Stomach (tissue), 9 donors: ENCODE measurements around the gene LIN28B. TPM values are rescaled to one million over a fixed set of nuclear protein-coding genes. Genes with fewer than 3 reads are reported as not detected.
"Not testable (repeated sequence)": the region's sequence is repeated elsewhere in the genome, so short reads cannot be mapped to it uniquely, and the experiment has no call there.

Source experiments
- DNase-seq, 2 donors: peaks; one replicate each; pipeline versions ENCODE4 v3.0.0 to v3.0.0-alpha.2; 2013 to 2019
- H3K27ac ChIP-seq, 5 donors: fragments of 200-600 bp in 4 of 5; sonication (generic) in 4 of 5; one replicate each; pipeline ENCODE4 v1.5.1; 2013 to 2019; ENCODE audit warnings: mild to moderate bottlenecking in 1 of 5, moderate library complexity in 1 of 5
- H3K27me3 ChIP-seq, 3 donors: fragments of 200-600 bp; sonication (generic); one replicate each; pipeline ENCODE4 v1.5.1; 2017 to 2019; ENCODE audit warnings: mixed run types in 1 of 3
- H3K36me3 ChIP-seq, 4 donors: fragments of 200-600 bp; sonication (generic); 1 replicate in 3 of 4; 2 replicates in 1 of 4; pipeline ENCODE4 v1.5.1; 2016 to 2019
- H3K4me1 ChIP-seq, 4 donors: fragments of 200-600 bp; sonication (generic); one replicate each; pipeline ENCODE4 v1.5.1; 2016 to 2019
- H3K4me3 ChIP-seq, 4 donors: fragments of 200-600 bp; sonication (generic) in 3 of 4; one replicate each; pipeline ENCODE4 v1.5.1; 2016 to 2019; ENCODE audit warnings: mild to moderate bottlenecking in 1 of 4
- H3K9me3 ChIP-seq, 4 donors: fragments of 200-600 bp; sonication (generic); one replicate each; pipeline ENCODE4 v1.5.1; 2016 to 2019
- EP300 ChIP-seq: sonication (generic); formaldehyde crosslinking; IDR thresholded peaks from one replicate; pipeline ENCODE4 v1.6.1; 2017; ENCODE audit warnings: antibody characterized with exemption
- POLR2A ChIP-seq, 4 donors: fragments of 450-650 bp; IDR thresholded peaks; one replicate each; pipeline ENCODE4 v1.6.1; 2016; ENCODE audit warnings: antibody characterized with exemption in 4 of 4, control low read depth in 2 of 4, mild to moderate bottlenecking in 1 of 4, moderate library complexity in 1 of 4
- POLR2AphosphoS5 ChIP-seq, 3 donors: sonication (generic); formaldehyde crosslinking; IDR thresholded peaks; one replicate each; pipeline ENCODE4 v1.6.1; 2016; ENCODE audit warnings: antibody characterized with exemption in 3 of 3
- WGBS, 5 donors: extraction: QIAGEN DNeasy Blood & Tissue Kit in 3 of 5; methylation state at CpG; one replicate each; pipeline versions ENCODE4 v1.1.5 to v1.1.7; 2013 to 2018; 5-methylcytosine and 5-hydroxymethylcytosine counted together
- intact Hi-C: fragments of 100-400 bp; cut with DNase I; formaldehyde crosslinking; loops from one replicate; pipeline ENCODE4 v1.15.1; 2023; ENCODE audit warnings: low total_unique reads
- polyA plus RNA-seq, 3 donors: library from polyadenylated mRNA; stranded (reverse); fragments of 200-250 nt; gene quantifications; one replicate each; pipeline ENCODE4 v1.2.3, GENCODE V29; 2013
- total RNA-seq, 5 donors: library from RNA; depleted of rRNA; stranded (reverse); fragments of >200 nt; gene quantifications; one replicate each; pipeline versions ENCODE4 v1.1.0 to v1.2.3, GENCODE V29; 2014 to 2016
- TF ChIP-seq, protein P1 (sequence below), 7 experiments: fragments of 450-650 bp in 4 of 7; fragments of 200-600 bp in 3 of 7; sonication (generic) in 3 of 7; IDR thresholded peaks; one replicate each; pipeline ENCODE4 v1.5.1; 2016 to 2019; ENCODE audit warnings: antibody characterized with exemption in 7 of 7, control low read depth in 2 of 7, mild to moderate bottlenecking in 1 of 7
- donor health status: healthy with polysubstance abuse.
- donor health status: Bipolar disorder and iron deficiency.
- donor health status: healthy.

Gene LIN28B
- total and polyA plus RNA-seq, 8 donors: not detected

DNA sequence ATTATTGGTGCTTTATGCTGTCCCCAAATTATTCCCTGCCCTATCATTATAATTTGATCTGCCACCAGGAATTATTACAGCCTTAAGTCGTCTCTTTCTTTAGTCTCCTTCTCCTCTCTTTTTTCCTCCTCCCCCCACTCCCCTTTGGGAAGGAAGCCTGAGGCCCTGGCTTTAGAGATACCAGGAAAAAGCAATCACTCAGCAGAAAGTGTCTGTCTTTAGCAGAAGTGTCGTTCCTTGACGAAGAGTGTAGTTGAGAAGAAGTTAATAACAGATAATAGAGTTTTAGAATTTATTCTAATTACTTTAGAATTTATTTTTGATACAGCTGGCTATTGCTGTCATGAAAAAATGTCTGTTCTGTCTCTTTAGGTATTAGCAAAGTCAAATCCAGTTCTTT is 16.5 kb downstream of the LIN28B start:
- 25 to 29% (median 26%) methylated on average over 3 of the region's 3 CpGs for WGBS, 5 donors
- intact Hi-C loops: no loop called here
- no peak for DNase-seq
- Histone ChIP-seq H3K9me3 (no peaks in the 10 kb centered on the region), H3K36me3 (no peaks in the 10 kb centered on the region), H3K27ac (no peak overlapping the region), H3K27me3 (no peaks in the 10 kb centered on the region), H3K4me1 (no peaks in the 10 kb centered on the region), H3K4me3 (no peak overlapping the region)
- no peak for TF ChIP-seq POLR2A (IDR thresholded peaks at IDR 0.05)
- TF ChIP-seq POLR2AphosphoS5 (IDR thresholded peaks at IDR 0.05): no peak
- TF ChIP-seq, protein P1, sequence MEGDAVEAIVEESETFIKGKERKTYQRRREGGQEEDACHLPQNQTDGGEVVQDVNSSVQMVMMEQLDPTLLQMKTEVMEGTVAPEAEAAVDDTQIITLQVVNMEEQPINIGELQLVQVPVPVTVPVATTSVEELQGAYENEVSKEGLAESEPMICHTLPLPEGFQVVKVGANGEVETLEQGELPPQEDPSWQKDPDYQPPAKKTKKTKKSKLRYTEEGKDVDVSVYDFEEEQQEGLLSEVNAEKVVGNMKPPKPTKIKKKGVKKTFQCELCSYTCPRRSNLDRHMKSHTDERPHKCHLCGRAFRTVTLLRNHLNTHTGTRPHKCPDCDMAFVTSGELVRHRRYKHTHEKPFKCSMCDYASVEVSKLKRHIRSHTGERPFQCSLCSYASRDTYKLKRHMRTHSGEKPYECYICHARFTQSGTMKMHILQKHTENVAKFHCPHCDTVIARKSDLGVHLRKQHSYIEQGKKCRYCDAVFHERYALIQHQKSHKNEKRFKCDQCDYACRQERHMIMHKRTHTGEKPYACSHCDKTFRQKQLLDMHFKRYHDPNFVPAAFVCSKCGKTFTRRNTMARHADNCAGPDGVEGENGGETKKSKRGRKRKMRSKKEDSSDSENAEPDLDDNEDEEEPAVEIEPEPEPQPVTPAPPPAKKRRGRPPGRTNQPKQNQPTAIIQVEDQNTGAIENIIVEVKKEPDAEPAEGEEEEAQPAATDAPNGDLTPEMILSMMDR (IDR thresholded peaks at IDR 0.05): no peak
- no peak for TF ChIP-seq EP300

DNA sequence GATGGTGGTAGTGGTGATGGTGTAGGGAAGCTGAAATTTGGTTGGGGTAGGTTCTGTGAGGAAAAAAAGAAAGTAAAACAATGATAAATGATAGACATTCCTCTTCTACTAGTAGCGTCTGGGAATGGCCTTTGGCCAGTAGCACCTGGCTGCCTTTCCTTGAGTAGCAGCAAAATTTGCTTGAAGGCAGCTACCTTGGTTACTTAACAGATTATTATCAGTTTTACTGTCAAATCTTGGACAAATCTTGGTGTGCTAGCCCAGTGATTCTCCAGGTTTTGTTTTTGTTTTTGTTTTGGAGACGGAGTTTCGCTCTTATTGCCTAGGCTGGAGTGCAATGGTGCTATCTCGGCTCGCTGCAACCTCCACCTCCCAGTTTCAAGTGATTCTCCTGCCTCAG is 26.4 kb downstream of the LIN28B start:
- Histone ChIP-seq H3K4me1 (no peaks in the 10 kb centered on the region), H3K9me3 (no peaks in the 10 kb centered on the region), H3K4me3 (no peak overlapping the region), H3K36me3 (no peaks in the 10 kb centered on the region), H3K27ac (no peak overlapping the region), H3K27me3 (no peaks in the 10 kb centered on the region)
- no peak for TF ChIP-seq POLR2AphosphoS5 (IDR thresholded peaks at IDR 0.05)
- no peak for TF ChIP-seq POLR2A (IDR thresholded peaks at IDR 0.05)
- no peak for TF ChIP-seq EP300
- TF ChIP-seq, protein P1 (IDR thresholded peaks at IDR 0.05): no peak
- no peak for DNase-seq
- WGBS, 5 donors: 81 to 90% (median 86%) methylated on average over 5 of the region's 5 CpGs
- intact Hi-C loops: no loop called here

DNA sequence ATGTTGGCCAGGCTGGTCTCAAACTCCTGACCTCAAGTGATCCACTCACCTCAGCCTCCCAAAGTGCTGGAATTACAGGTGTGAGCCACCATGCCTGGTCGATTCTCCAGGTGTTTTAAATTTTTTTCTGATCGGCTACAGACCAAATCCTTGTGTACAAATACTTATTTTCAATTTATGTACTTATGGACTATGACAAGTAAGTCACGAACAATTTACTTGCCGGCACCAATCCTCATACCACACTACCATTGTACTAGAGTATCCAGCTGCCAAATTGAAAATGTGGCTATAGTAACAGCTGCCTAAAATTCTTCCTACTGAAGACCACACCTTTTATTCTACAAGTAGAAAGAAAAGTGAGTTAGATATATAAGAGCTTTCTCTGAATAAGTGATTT is 26.9 kb downstream of the LIN28B start:
- no peaks in the 10 kb centered on the region for H3K27me3 ChIP-seq
- intact Hi-C loops: no loop called here
- WGBS, 5 donors: 77 to 82% (median 81%) methylated on average over 4 of the region's 4 CpGs
- H3K4me1 ChIP-seq: no peaks in the 10 kb centered on the region
- H3K36me3 ChIP-seq: no peaks in the 10 kb centered on the region
- no peaks in the 10 kb centered on the region for H3K9me3 ChIP-seq
- no peak for TF ChIP-seq EP300
- TF ChIP-seq, protein P1 (IDR thresholded peaks at IDR 0.05): no peak
- no peak for TF ChIP-seq POLR2AphosphoS5 (IDR thresholded peaks at IDR 0.05)
- TF ChIP-seq POLR2A (IDR thresholded peaks at IDR 0.05): no peak
- H3K4me3 ChIP-seq: no peak overlapping the region
- no peak overlapping the region for H3K27ac ChIP-seq
- no peak for DNase-seq

DNA sequence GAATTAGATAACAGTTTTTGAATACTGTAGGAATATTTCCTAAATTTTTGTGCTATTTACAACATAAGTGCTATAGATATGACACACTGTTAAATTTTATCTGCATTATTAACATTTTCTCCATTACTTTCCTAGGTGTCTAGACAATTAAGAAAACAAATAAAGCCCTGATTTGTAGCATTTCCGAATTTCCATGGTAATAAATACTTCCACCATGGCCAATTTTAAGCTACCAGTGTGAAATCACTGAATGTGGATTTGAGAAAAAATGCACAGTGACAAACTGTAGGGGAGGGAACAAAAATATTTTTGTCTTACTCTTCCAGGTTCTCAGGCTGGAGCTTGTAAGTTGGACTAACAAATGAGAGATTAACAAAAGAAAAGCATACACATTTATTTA is 27.9 kb downstream of the LIN28B start:
- Histone ChIP-seq H3K36me3 (no peaks in the 10 kb centered on the region), H3K4me1 (no peaks in the 10 kb centered on the region), H3K9me3 (no peaks in the 10 kb centered on the region), H3K27me3 (no peaks in the 10 kb centered on the region), H3K4me3 (no peak overlapping the region), H3K27ac (no peak overlapping the region)
- no peak for TF ChIP-seq EP300
- no peak for TF ChIP-seq POLR2A (IDR thresholded peaks at IDR 0.05)
- TF ChIP-seq, protein P1 (IDR thresholded peaks at IDR 0.05): no peak
- no peak for TF ChIP-seq POLR2AphosphoS5 (IDR thresholded peaks at IDR 0.05)
- DNase-seq: no peak
- intact Hi-C loops: no loop called here
- 67 to 83% (median 77%) methylated on average over 1 of the region's 1 CpG for WGBS, 5 donors

DNA sequence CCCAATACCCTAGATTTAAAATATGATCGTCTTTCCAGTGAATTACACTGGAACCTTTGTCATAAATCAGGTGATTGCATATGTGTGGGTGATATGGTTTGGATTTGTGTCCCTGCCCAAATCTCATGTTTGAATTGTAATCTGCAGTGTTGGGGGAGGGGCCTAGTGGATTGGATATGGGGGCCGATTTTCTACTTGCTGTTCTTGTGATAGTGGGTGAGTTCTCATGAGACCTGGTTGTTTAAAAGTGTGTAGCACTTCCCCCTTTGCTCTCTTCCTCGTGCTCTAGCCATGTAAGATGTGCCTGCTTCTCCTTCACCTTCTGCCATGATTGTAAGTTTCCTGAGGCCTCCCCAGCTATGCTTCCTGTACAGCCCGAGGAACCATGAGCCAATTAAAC is 29.0 kb downstream of the LIN28B start:
- H3K27me3 ChIP-seq, H3K4me3 ChIP-seq, H3K36me3 ChIP-seq, H3K27ac ChIP-seq, H3K9me3 ChIP-seq, H3K4me1 ChIP-seq, intact Hi-C loops, DNase-seq: not testable (repeated sequence)
- 58 to 74% (median 67%) methylated on average over 4 of the region's 4 CpGs for WGBS, 5 donors
